GM21447 (cell line): ENCODE measurements around the gene IL20RA.

ENCODE experiments used
- ATAC-seq: cut with Tn5 transposase; IDR thresholded peaks from one replicate; pipeline ENCODE4 v1.9.1; 2021; ENCODE audit not compliant: unreplicated experiment

IL20RA gene

GRCh38 chr6:137008204-137008603 lies 36.6 kb downstream of the IL20RA start:
- ATAC-seq, result no peak

DNA sequence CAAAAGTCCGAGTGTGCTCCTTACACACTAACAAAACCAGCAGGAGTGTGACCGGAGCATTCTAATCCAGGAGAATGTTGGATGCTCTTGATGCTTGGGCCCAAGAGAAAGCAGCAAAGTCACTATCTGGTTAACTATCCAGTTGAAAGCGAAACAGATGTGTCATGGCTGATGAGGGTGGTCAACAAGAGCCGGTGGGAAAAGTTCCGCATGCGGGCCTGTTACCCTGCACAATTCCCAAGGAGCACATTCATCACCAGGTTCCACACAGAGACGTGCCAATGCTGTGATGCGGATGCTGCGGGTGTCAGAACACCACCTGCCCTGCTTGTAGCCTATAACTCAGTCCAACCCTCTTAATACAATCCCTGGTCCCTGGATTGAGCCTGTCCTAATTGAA lies 38.7 kb downstream of the IL20RA start:
- ATAC-seq, result no peak

GRCh38 chr6:137005073-137005472 lies 39.7 kb downstream of the IL20RA start:
- no peak for ATAC-seq

DNA sequence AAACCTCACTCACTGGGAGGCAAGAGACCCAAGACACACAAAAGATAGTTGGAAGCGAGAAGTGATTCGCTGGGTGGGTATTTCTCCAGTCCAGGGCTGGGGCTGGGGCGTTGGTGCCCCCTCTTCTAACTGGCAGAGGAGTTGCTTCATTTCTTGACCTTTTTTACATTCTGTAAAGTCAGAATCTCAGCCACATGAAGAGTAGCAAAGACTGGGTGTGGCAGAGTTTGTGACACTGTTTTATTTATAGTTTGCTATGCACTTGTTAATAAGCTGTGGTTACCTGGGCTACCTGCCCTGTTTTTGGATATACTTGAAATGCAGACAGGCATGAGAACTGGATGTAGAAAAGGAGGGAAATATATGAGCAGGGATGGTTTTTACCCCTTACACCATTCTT lies 42.3 kb downstream of the IL20RA start:
- ATAC-seq, result no peak

DNA sequence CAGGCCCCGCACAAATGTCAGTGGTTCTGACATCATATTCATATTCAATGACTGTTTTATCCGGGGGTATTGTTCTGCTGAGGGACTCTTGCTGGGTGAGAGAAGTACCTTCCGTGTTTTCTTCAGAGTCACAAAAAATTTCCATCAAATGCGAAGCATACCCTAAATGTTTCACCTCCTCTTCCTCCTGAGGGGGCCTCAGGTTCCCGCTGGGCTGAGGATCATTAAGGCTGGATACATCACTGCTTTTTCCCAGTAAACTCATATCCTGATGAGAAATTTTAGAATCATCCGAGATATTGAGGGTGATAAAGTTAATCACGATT lies 42.8 kb downstream of the IL20RA start:
- ATAC-seq, result no peak

DNA sequence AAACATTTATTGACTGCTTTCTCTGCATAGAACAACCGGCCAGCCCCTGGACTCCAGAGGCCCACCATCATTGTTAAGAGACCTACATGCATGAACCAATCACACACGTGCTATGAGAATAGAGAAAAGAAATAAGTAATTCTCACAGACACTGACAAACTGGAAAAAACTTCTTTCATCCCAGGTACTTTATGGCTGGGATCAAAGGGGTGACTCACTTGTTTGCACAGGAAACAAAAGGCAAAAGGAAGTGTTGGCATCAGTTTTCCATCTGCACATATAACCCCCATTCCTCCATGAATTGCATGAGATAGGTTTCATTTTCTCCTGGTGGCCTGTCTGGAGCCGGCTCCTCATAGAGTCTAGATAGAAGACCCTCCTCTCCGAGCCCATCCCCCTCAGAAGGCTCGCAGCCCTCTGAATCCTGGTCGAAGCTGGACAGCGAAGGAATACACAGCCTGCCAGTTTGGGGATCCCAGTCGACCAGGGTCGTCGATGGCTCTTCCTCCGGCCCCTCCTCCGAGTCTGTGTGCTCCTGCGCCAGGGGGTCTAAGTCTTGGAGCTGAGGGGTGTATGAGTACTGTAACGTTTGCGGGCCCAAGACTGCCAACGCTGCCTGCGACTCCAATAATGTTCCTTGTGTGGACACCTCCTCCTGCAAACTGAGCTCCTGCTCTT lies 43.3 kb downstream of the IL20RA start:
- ATAC-seq, result no peak

GRCh38 chr6:137000825-137001224 lies 43.9 kb downstream of the IL20RA start:
- ATAC-seq, result no peak

DNA sequence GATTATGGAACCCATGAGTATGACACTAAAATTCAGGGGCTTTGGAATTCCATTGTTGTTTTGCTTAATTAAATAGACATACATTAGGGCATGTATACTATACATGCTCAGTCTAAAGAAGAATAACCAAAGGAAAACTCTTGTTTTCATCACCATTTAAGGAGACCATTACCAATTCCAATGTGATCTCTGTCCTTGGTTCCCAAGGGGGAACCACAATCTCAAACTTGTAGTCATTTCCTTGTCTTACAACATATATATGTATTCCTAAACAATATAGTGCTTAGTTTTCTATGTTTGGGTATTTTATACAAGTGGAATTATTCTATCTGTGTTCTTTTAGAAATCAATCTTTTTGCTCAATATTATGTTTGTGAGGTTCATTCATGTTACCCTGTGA lies 49.2 kb downstream of the IL20RA start:
- no peak for ATAC-seq

DNA sequence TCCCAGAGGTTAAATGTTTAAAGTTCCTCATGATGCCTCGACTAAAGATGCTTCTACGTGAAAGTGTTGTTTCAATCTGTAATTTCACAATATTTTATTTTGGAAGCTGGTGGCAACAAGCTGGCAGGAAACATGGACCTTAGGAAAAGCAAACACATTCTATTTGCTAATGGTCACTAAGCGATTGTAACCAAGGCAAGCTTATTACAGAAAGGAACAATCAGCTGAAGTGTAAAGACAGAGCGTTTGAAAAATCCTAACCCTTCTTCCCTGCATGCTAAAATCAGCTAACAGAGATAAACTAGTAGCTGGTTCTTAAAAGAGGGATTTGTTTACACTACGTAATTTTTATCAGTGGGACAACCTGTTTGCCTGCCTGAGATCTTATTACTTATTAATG lies 50.0 kb downstream of the IL20RA start:
- no peak for ATAC-seq

DNA sequence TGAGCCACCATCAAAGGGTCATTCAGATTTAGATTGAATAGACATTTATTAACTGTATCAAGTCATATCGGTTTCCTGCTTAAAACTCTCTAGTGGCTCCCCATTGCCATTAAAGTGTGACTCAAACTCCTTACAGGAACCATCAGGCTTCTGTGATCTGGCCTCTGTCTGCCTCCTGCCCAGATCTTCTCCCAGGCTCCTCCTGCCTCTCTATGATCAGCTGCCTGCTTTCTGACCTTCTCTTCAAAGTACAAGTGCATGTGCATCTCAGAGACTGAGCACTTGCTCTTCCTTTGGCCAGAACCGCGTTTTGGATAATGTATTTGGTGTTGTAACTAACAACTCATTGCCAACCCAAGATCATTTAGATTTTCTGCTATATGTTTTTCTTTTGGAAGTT lies 52.7 kb downstream of the IL20RA start:
- ATAC-seq, result no peak

DNA sequence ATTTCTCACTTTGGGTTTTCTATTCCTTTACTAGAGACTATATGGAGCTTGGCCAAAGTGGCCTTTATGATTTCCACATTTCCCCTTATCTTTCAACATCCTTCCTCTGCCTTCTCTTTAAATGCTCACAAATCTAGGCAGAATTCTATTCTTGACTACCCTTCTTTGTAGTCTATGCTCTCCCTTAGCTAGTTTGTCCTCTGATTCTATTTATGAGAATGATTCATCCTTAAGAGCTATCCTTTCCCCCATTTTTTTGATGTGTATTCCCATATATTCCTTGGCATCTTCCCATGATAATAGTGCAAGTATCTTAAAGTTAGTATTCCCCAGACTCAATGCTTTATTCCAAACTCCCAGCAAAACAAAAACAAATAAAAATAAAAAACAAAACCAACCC lies 53.1 kb downstream of the IL20RA start:
- no peak for ATAC-seq

GRCh38 chr6:136990754-136991153 lies 54.0 kb downstream of the IL20RA start:
- ATAC-seq, result no peak

DNA sequence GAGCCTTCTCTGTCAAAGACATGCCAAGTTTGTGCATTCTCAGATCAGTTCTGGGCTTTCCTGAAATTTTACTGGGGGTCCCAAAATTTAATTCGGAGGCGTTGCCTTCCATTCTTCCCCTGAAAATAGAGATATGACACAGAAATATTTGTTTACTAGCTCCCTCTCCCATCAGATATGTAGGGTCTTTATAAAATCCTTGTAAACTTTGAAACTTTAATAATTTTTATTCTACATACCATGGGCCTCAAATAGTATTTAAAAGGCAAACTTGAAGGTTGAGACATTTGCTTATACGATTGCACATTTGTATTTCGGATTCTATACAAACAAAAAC lies 54.6 kb downstream of the IL20RA start:
- ATAC-seq, result no peak

- ATAC-seq, result no peak
Observed at GRCh38 chr6:136989571-136990241, 55.1 kb downstream of the IL20RA start.

- ATAC-seq, result no peak
Observed at GRCh38 chr6:136987526-136987925, 57.2 kb downstream of the IL20RA start.

GRCh38 chr6:136985502-136985901 lies 59.3 kb downstream of the IL20RA start:
- ATAC-seq, result no peak

DNA sequence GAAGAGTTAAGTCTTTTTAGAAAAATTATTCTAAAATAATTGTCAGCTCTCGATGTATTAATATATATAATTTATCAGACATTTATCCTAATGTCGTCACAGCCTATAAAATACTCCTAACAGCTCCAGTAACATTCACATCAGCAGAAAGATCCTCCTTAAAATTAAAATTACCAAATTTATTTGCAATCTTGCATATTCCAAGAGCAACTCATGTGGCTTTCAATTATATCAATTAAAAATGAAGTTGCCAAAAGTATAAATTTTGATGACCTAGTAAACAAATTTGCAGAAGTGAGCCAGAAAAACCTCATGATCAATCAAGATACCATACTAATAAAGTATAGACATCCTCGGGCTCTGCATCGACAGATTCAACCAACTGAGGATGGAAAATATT lies 60.2 kb downstream of the IL20RA start:
- no peak for ATAC-seq

GRCh38 chr6:136983687-136984086 lies 61.1 kb downstream of the IL20RA start:
- no peak for ATAC-seq

DNA sequence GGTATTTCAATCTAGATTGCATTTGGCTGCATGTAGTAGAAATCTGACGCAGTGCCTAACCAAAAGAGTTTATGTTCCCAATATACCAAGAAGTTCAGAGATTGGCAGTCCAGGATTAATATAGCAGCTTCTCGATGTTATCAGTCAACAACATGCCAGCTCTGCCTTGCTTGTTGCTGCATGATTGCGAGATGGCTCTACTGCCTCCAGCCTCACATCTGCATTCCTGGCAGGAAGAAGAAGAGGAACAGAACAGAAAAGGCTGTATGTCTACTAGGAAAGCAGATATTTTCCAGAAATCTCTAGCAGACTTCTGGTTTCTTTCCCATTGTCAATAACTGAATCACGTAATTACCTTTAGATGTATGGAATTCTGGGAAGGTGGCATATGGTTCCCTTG lies 61.8 kb downstream of the IL20RA start:
- no peak for ATAC-seq

DNA sequence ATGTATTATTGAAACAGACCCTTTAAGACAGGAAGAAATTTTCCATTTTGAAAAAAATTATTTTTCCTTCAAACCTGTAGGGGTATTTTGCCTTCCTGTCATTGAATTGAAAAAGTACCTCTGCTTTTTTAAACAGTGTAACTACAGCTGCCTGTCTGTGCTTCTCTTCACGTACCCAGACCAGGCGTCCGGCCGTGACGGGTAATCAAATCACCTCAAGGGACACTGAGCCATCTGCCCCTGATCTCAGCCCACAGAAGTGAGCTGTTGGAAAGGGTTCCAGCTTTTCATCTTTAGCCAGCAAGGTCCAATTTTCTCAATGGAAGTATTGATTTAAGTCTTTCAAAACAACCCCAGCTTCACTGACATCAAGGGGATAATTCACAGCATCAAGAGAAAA lies 64.7 kb downstream of the IL20RA start:
- ATAC-seq, result no peak

- no peak for ATAC-seq
Observed at GRCh38 chr6:136979206-136979605, 65.6 kb downstream of the IL20RA start.

DNA sequence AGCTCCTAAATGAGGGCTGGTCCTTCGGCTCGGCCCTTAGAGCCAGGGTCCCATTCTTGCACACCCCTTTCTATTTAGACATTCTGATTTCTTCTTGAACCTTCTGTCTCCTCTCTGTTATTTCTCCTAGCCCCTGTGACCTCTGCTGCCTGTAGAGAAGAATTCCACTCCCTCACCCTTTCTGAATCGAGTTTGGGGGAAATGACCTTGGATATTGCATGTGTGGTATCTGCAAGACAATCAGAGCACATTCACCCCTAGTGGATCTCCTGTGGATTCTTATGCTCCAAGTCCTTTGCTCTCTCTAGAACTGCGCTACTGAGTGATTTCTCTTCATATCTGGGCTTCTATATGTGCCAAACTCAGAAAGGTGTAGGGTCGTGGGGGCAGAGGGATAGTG lies 67.7 kb downstream of the IL20RA start:
- no peak for ATAC-seq

DNA sequence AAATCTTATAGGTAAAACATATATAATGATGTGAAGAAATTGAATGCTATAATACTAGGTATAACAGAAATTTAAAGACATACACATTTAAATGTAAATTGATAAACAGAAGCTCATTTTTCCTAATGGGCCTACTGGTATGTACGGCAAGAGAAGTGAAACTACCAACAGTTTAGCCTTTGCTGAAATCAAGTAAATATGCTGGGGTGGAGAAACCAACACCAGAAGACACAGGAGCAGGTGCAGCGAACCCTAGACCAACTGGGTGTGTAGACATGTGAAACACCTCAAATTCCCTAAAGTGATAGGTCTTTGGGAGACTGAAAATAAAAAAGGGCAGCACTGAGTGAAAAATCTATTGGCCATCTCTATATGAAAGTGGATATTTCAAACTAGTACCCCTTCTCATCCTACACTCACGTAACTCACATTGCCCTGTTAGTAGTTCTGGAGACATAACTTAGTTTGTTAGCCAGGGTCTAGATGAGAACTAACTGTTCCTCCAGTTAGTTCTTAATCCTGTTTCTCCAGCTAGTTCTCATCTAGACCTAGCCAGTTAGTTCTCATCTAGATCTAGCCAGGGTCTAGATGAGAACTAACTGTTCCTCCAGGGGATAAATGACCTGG lies 69.6 kb downstream of the IL20RA start:
- ATAC-seq, result no peak
